HG02938 (cell line): Measurements from ENCODE around the gene ESRRG.

Experiments used
- ATAC-seq: cut with Tn5 transposase; IDR thresholded peaks from one replicate; pipeline ENCODE4 v1.9.1; 2021; ENCODE audit warnings: mild to moderate bottlenecking, moderate library complexity; ENCODE audit not compliant: unreplicated experiment

The ESRRG gene

DNA sequence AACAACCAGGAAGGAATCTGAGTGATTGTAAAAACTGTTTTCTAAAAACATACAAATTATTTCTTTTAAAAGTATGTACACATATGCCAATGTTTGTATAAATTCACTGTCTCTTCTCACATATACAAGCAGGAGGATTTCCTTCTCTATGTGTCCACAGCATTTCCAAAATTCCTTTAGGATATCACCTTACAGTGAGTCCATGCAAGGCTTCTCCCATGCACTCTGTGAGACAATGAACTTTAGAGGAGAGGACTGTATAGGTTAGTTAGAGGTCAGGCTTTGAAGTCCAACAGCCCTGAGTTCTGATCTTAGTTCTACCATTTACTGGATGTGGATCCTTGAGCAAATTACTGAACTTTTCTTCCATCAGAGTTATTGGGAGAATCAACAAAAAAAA, 265.9 kb downstream of the ESRRG start:
- no peak for ATAC-seq

GRCh38 chr1:216456682-216457081, 266.5 kb downstream of the ESRRG start:
- no peak for ATAC-seq

- ATAC-seq: no peak
Measured at GRCh38 chr1:216453777-216454176, 269.5 kb downstream of the ESRRG start.
